ENCODE data around the gene BSND. TPM values are rescaled to one million over a fixed set of nuclear protein-coding genes. Genes with fewer than 3 reads are reported as not detected.

The BSND gene
- total RNA-seq, 4 donors from 2014 or later, result not detected

- H3K27me3 ChIP-seq, result no peaks in the 10 kb centered on the region
- no peaks in the 10 kb centered on the region for H3K9me3 ChIP-seq
- H3K4me1 ChIP-seq, result no peaks in the 10 kb centered on the region
- no peak overlapping the region for H3K27ac ChIP-seq
- no peaks in the 10 kb centered on the region for H3K36me3 ChIP-seq
- no peak for TF ChIP-seq POLR2A (IDR thresholded peaks at IDR 0.05)
- TF ChIP-seq CTCF (IDR thresholded peaks at IDR 0.05), result no peak
- H3K4me3 ChIP-seq, result no peak overlapping the region
- DNase-seq, result no peak
Observed at GRCh38 chr1:55005351-55006140, 6.8 kb downstream of the BSND start.

- no peak for TF ChIP-seq CTCF (IDR thresholded peaks at IDR 0.05)
- no peak for TF ChIP-seq POLR2A (IDR thresholded peaks at IDR 0.05)
- Histone ChIP-seq H3K36me3 (no peaks in the 10 kb centered on the region), H3K4me1 (no peaks in the 10 kb centered on the region), H3K4me3 (no peak overlapping the region), H3K27me3 (no peaks in the 10 kb centered on the region), H3K27ac (no peak overlapping the region), H3K9me3 (no peaks in the 10 kb centered on the region)
- DNase-seq, result peak in 1 of 3 donors; percentile 11
Observed at GRCh38 chr1:55006931-55007330, 8.2 kb downstream of the BSND start.

- no peaks in the 10 kb centered on the region for H3K9me3 ChIP-seq
- H3K4me3 ChIP-seq, result no peak overlapping the region
- H3K27ac ChIP-seq, result no peak overlapping the region
- H3K27me3 ChIP-seq, result no peaks in the 10 kb centered on the region
- H3K36me3 ChIP-seq, result no peaks in the 10 kb centered on the region
- DNase-seq, result peak in 1 of 3 donors; percentile 37
- H3K4me1 ChIP-seq, result no peaks in the 10 kb centered on the region
- no peak for TF ChIP-seq POLR2A (IDR thresholded peaks at IDR 0.05)
- TF ChIP-seq CTCF (IDR thresholded peaks at IDR 0.05), result no peak
Observed at GRCh38 chr1:55007625-55008024, 8.9 kb downstream of the BSND start.

GRCh38 chr1:55010194-55010886, 11.6 kb downstream of the BSND start:
- Histone ChIP-seq H3K27ac (no peak overlapping the region), H3K4me1 (no peaks in the 10 kb centered on the region), H3K4me3 (no peak overlapping the region), H3K27me3 (no peaks in the 10 kb centered on the region), H3K36me3 (no peaks in the 10 kb centered on the region), H3K9me3 (no peaks in the 10 kb centered on the region)
- TF ChIP-seq POLR2A (IDR thresholded peaks at IDR 0.05) (no peak), CTCF (IDR thresholded peaks at IDR 0.05) (no peak)
- peak in 1 of 3 donors; percentile 32 for DNase-seq

- Histone ChIP-seq H3K4me3 (no peak overlapping the region), H3K27ac (no peak overlapping the region), H3K36me3 (no peaks in the 10 kb centered on the region), H3K4me1 (no peaks in the 10 kb centered on the region), H3K27me3 (no peaks in the 10 kb centered on the region), H3K9me3 (no peaks in the 10 kb centered on the region)
- TF ChIP-seq CTCF (IDR thresholded peaks at IDR 0.05), result no peak
- DNase-seq, result no peak
Observed at GRCh38 chr1:55010887-55011217, 12.1 kb downstream of the BSND start.
